ENCODE measurements around the gene CADM1. TPM values are rescaled to one million over a fixed set of nuclear protein-coding genes. Genes with fewer than 3 reads are reported as not detected.

The CADM1 gene
- total RNA-seq, 1 experiment from 2014 or later, result not detected

GRCh38 chr11:115361025-115361424, 143.2 kb downstream of the CADM1 start:
- no peak for DNase-seq (ENCODE audit: unreplicated experiment)
- ChIA-PET POLR2A (no interaction called here), CTCF (interaction anchor here (1.0 kb wide), 1 partner anchor 10 kb away, joined by 3 read pairs; no protein-coding TSS in a partner anchor)
- no peaks in the 10 kb centered on the region for H3K36me3 Mint-ChIP-seq (ENCODE audit: insufficient read depth, unreplicated experiment)
- H3K27ac Mint-ChIP-seq (ENCODE audit: low read depth, unreplicated experiment), result no peak overlapping the region
- H3K4me1 Mint-ChIP-seq (ENCODE audit: insufficient read depth, unreplicated experiment), result no peaks in the 10 kb centered on the region
- intact Hi-C loops (cut with micrococcal nuclease), result no loop called here
- H3K9me3 Mint-ChIP-seq (ENCODE audit: unreplicated experiment), result no peaks in the 10 kb centered on the region
- BruUV-seq (replicated peaks), result no TSS peak
- H3K4me3 Mint-ChIP-seq (ENCODE audit: unreplicated experiment), result no peak overlapping the region
- H3K27me3 Mint-ChIP-seq (ENCODE audit: insufficient read depth, unreplicated experiment), result no peaks in the 10 kb centered on the region
- TF ChIP-seq CTCF (IDR thresholded peaks at IDR 0.05; ENCODE audit: unreplicated experiment), result no peak

GRCh38 chr11:115360186-115360824, 143.9 kb downstream of the CADM1 start:
- Mint-ChIP-seq H3K27me3 (ENCODE audit: insufficient read depth, unreplicated experiment) (peaks cover 6% of the 10 kb centered on the region), H3K27ac (ENCODE audit: low read depth, unreplicated experiment) (no peak overlapping the region), H3K36me3 (ENCODE audit: insufficient read depth, unreplicated experiment) (no peaks in the 10 kb centered on the region), H3K4me3 (ENCODE audit: unreplicated experiment) (no peak overlapping the region), H3K4me1 (ENCODE audit: insufficient read depth, unreplicated experiment) (no peaks in the 10 kb centered on the region), H3K9me3 (ENCODE audit: unreplicated experiment) (no peaks in the 10 kb centered on the region)
- POLR2A ChIA-PET, result no interaction called here
- no peak for DNase-seq (ENCODE audit: unreplicated experiment)
- intact Hi-C loops (cut with micrococcal nuclease), result no loop called here
- TF ChIP-seq CTCF (IDR thresholded peaks at IDR 0.05; ENCODE audit: unreplicated experiment), result no peak
- no TSS peak for BruUV-seq (replicated peaks)
- CTCF ChIA-PET, result interaction anchor here (1.0 kb wide), 1 partner anchor 9 kb away, joined by 3 read pairs; no protein-coding TSS in a partner anchor

- no peak overlapping the region for H3K27ac Mint-ChIP-seq (ENCODE audit: low read depth, unreplicated experiment)
- no peak overlapping the region for H3K4me3 Mint-ChIP-seq (ENCODE audit: unreplicated experiment)
- H3K9me3 Mint-ChIP-seq (ENCODE audit: unreplicated experiment), result no peaks in the 10 kb centered on the region
- ChIA-PET CTCF (interaction anchor here (0.6 kb wide), 2 partner anchors 229 to 315 kb away, joined by 3 to 5 read pairs; no protein-coding TSS in a partner anchor), POLR2A (no interaction called here)
- no peaks in the 10 kb centered on the region for H3K4me1 Mint-ChIP-seq (ENCODE audit: insufficient read depth, unreplicated experiment)
- peaks cover 36% of the 10 kb centered on the region for H3K27me3 Mint-ChIP-seq (ENCODE audit: insufficient read depth, unreplicated experiment)
- TF ChIP-seq CTCF (IDR thresholded peaks at IDR 0.05; ENCODE audit: unreplicated experiment), result no peak
- H3K36me3 Mint-ChIP-seq (ENCODE audit: insufficient read depth, unreplicated experiment), result no peaks in the 10 kb centered on the region
- BruUV-seq (replicated peaks), result no TSS peak
- no peak for DNase-seq (ENCODE audit: unreplicated experiment)
- intact Hi-C loops (cut with micrococcal nuclease), result no loop called here
These were observed 147.1 kb downstream of the CADM1 start for GRCh38 chr11:115357066-115357465.

- H3K4me1 Mint-ChIP-seq (ENCODE audit: insufficient read depth, unreplicated experiment), result no peaks in the 10 kb centered on the region
- BruUV-seq (replicated peaks), result no TSS peak
- H3K4me3 Mint-ChIP-seq (ENCODE audit: unreplicated experiment), result no peak overlapping the region
- CTCF ChIA-PET, result no interaction called here
- peaks cover 68% of the 10 kb centered on the region for H3K27me3 Mint-ChIP-seq (ENCODE audit: insufficient read depth, unreplicated experiment)
- H3K36me3 Mint-ChIP-seq (ENCODE audit: insufficient read depth, unreplicated experiment), result no peaks in the 10 kb centered on the region
- no peak for TF ChIP-seq CTCF (IDR thresholded peaks at IDR 0.05; ENCODE audit: unreplicated experiment)
- intact Hi-C loops (cut with micrococcal nuclease), result no loop called here
- DNase-seq (ENCODE audit: unreplicated experiment), result no peak
- POLR2A ChIA-PET, result no interaction called here
- no peaks in the 10 kb centered on the region for H3K9me3 Mint-ChIP-seq (ENCODE audit: unreplicated experiment)
- no peak overlapping the region for H3K27ac Mint-ChIP-seq (ENCODE audit: low read depth, unreplicated experiment)
These were observed 151.3 kb downstream of the CADM1 start for GRCh38 chr11:115352805-115353485.
